ENCODE data around the gene CHST11. TPM values are rescaled to one million over a fixed set of nuclear protein-coding genes. Genes with fewer than 3 reads are reported as not detected.

Gene CHST11
- polyA plus RNA-seq, 3 donors: 6.2 to 8.1 (median 7.6) TPM

- DNase-seq: no peak
Observed at GRCh38 chr12:104578453-104578852, 121.7 kb downstream of the CHST11 start.

- DNase-seq: no peak
Observed at GRCh38 chr12:104579718-104580495, 123.2 kb downstream of the CHST11 start.

GRCh38 chr12:104581005-104581570, 124.3 kb downstream of the CHST11 start:
- DNase-seq: no peak

GRCh38 chr12:104582739-104583138, 126.0 kb downstream of the CHST11 start:
- no peak for DNase-seq

GRCh38 chr12:104583301-104583700, 126.6 kb downstream of the CHST11 start:
- DNase-seq: no peak

- DNase-seq: no peak
Observed at GRCh38 chr12:104585448-104586055, 128.8 kb downstream of the CHST11 start.

- peak; percentile 68 for DNase-seq
Observed at GRCh38 chr12:104586351-104586919, 129.7 kb downstream of the CHST11 start.

GRCh38 chr12:104588047-104588920, 131.5 kb downstream of the CHST11 start:
- no peak for DNase-seq

- DNase-seq: no peak
Observed at GRCh38 chr12:104588921-104589590, 132.3 kb downstream of the CHST11 start.

GRCh38 chr12:104590022-104590421, 133.3 kb downstream of the CHST11 start:
- no peak for DNase-seq

- DNase-seq: no peak
Observed at GRCh38 chr12:104591257-104591885, 134.6 kb downstream of the CHST11 start.

GRCh38 chr12:104593482-104593881, 136.7 kb downstream of the CHST11 start:
- DNase-seq: no peak

GRCh38 chr12:104596134-104596799, 139.5 kb downstream of the CHST11 start:
- DNase-seq: no peak

GRCh38 chr12:104596898-104597843, 140.4 kb downstream of the CHST11 start:
- no peak for DNase-seq

- no peak for DNase-seq
Observed at GRCh38 chr12:104598342-104599271, 141.9 kb downstream of the CHST11 start.

- no peak for DNase-seq
Observed at GRCh38 chr12:104599272-104600035, 142.7 kb downstream of the CHST11 start.
